WTC11 (cell line): ENCODE data around the gene PTPRJ. TPM values are rescaled to one million over a fixed set of nuclear protein-coding genes. Genes with fewer than 3 reads are reported as not detected.

Experiments
- ATAC-seq: fragments of 200-7000 bp; cut with Tn5 transposase; 2 replicates; pipeline ENCODE4 v1.10.0; 2021; ENCODE audit warnings: mild to moderate bottlenecking, moderate library complexity
- CTCF ChIA-PET: fragments of 300-600 bp; sonication (Branson Sonifier 250); formaldehyde crosslinking; loops from one replicate; lab custom pipeline; 2021; ENCODE audit warnings: antibody characterized with exemption; lab: Charles Lee
- POLR2A ChIA-PET: fragments of 350-600 bp; sonication (Branson Sonifier 250); formaldehyde crosslinking; loops from one replicate; lab custom pipeline; 2021; ENCODE audit warnings: antibody characterized with exemption; lab: Charles Lee
- DNase-seq: peaks from one replicate; pipeline ENCODE4 v3.0.0; 2021; ENCODE audit warnings: low spot score
- H3K27ac Mint-ChIP-seq: 2 replicates; pipeline ENCODE4 v1.8.0; 2021; ENCODE audit warnings: mixed read lengths
- H3K27me3 Mint-ChIP-seq: 2 replicates; pipeline ENCODE4 v1.8.0; 2021; ENCODE audit warnings: low read depth, mild to moderate bottlenecking, moderate library complexity, mixed read lengths
- H3K36me3 Mint-ChIP-seq: 2 replicates; pipeline ENCODE4 v1.8.0; 2021; ENCODE audit warnings: mixed read lengths
- H3K4me1 Mint-ChIP-seq: 2 replicates; pipeline ENCODE4 v1.8.0; 2022; ENCODE audit warnings: mixed read lengths
- H3K4me3 Mint-ChIP-seq: 2 replicates; pipeline ENCODE4 v1.8.0; 2021; ENCODE audit warnings: mild to moderate bottlenecking, moderate library complexity, mixed read lengths
- H3K9me3 Mint-ChIP-seq: 2 replicates; pipeline ENCODE4 v1.8.0; 2021; ENCODE audit warnings: mixed read lengths
- AFF4 ChIP-seq: sonication (generic); formaldehyde crosslinking; IDR thresholded peaks from 2 replicates; pipeline ENCODE4 v1.8.1; 2023; ENCODE audit warnings: mild to moderate bottlenecking, missing genetic modification reagents, borderline replicate concordance
- E2F5 ChIP-seq: sonication (generic); formaldehyde crosslinking; IDR thresholded peaks from 2 replicates; pipeline ENCODE4 v1.8.1; 2022; ENCODE audit warnings: mild to moderate bottlenecking, moderate library complexity, missing genetic modification reagents
- ELF4 ChIP-seq: sonication (generic); formaldehyde crosslinking; IDR thresholded peaks from 2 replicates; pipeline ENCODE4 v1.8.1; 2022; ENCODE audit warnings: low read depth, mild to moderate bottlenecking, moderate library complexity, missing genetic modification reagents
- FOXP1 ChIP-seq: sonication (generic); formaldehyde crosslinking; IDR thresholded peaks from 2 replicates; pipeline ENCODE4 v1.8.0; 2022; ENCODE audit warnings: missing genetic modification reagents, mild to moderate bottlenecking, moderate library complexity, borderline replicate concordance
- FOXP4 ChIP-seq: sonication (generic); formaldehyde crosslinking; IDR thresholded peaks from 2 replicates; pipeline ENCODE4 v1.8.0; 2022; ENCODE audit warnings: mild to moderate bottlenecking, missing genetic modification reagents
- GRHL2 ChIP-seq: fragments of 250-450 bp; sonication (Bioruptor Pico); IDR thresholded peaks from 2 replicates; pipeline ENCODE4 v1.8.0; 2022; ENCODE audit warnings: mild to moderate bottlenecking, moderate library complexity; ENCODE audit not compliant: insufficient replicate concordance, severe bottlenecking
- GTF2I ChIP-seq: fragments of 250-450 bp; sonication (Bioruptor Pico); conservative IDR thresholded peaks from 2 replicates; pipeline ENCODE4 v1.4.0; 2021; ENCODE audit warnings: mild to moderate bottlenecking
- HMGXB4 ChIP-seq: sonication (generic); formaldehyde crosslinking; IDR thresholded peaks from 2 replicates; pipeline ENCODE4 v1.8.1; 2023; ENCODE audit warnings: mild to moderate bottlenecking, moderate library complexity, missing genetic modification reagents
- MYBL2 ChIP-seq: sonication (generic); formaldehyde crosslinking; IDR thresholded peaks from 2 replicates; pipeline ENCODE4 v1.8.1; 2023; ENCODE audit warnings: mild to moderate bottlenecking, moderate library complexity, missing genetic modification reagents
- NFATC4 ChIP-seq: fragments of 250-450 bp; sonication (Bioruptor Pico); IDR thresholded peaks from 2 replicates; pipeline ENCODE4 v1.9.0; 2021; ENCODE audit warnings: mild to moderate bottlenecking
- PRDM15 ChIP-seq: sonication (generic); formaldehyde crosslinking; IDR thresholded peaks from 2 replicates; pipeline ENCODE4 v1.8.0; 2022; ENCODE audit warnings: missing genetic modification reagents
- RORB ChIP-seq: fragments of 250-450 bp; sonication (Bioruptor Pico); IDR thresholded peaks from 2 replicates; pipeline ENCODE4 v1.9.0; 2021; ENCODE audit warnings: mild to moderate bottlenecking
- TEAD1 ChIP-seq: sonication (generic); formaldehyde crosslinking; IDR thresholded peaks from 2 replicates; pipeline ENCODE4 v1.8.0; 2022; ENCODE audit warnings: mild to moderate bottlenecking, missing genetic modification reagents
- TP53 ChIP-seq: sonication (generic); formaldehyde crosslinking; IDR thresholded peaks from 2 replicates; pipeline ENCODE4 v1.8.1; 2023; ENCODE audit warnings: mild to moderate bottlenecking, missing genetic modification reagents
- USF1 ChIP-seq: sonication (generic); formaldehyde crosslinking; IDR thresholded peaks from 2 replicates; pipeline ENCODE4 v1.8.0; 2022; ENCODE audit warnings: mild to moderate bottlenecking, missing genetic modification reagents
- USF2 ChIP-seq: sonication (generic); formaldehyde crosslinking; IDR thresholded peaks from 2 replicates; pipeline ENCODE4 v1.8.1; 2023; ENCODE audit warnings: mild to moderate bottlenecking, missing genetic modification reagents, moderate library complexity
- ZNF263 ChIP-seq: sonication (generic); formaldehyde crosslinking; IDR thresholded peaks from 2 replicates; pipeline ENCODE4 v1.8.1; 2022; ENCODE audit warnings: low read depth, mild to moderate bottlenecking, moderate library complexity, missing genetic modification reagents
- ZNF317 ChIP-seq: sonication (generic); formaldehyde crosslinking; IDR thresholded peaks from 2 replicates; pipeline ENCODE4 v1.8.1; 2023; ENCODE audit warnings: low read depth, mild to moderate bottlenecking, moderate library complexity, missing genetic modification reagents, borderline replicate concordance
- ZNF396 ChIP-seq: fragments of 250-450 bp; sonication (Bioruptor Pico); IDR thresholded peaks from 2 replicates; pipeline ENCODE4 v1.8.0; 2021; ENCODE audit warnings: mild to moderate bottlenecking, moderate library complexity, borderline replicate concordance
- ZNF423 ChIP-seq: fragments of 250-450 bp; sonication (Bioruptor Pico); IDR thresholded peaks from 2 replicates; pipeline ENCODE4 v2.1.2; 2022; ENCODE audit warnings: mild to moderate bottlenecking, moderate library complexity
- ZNF671 ChIP-seq: fragments of 250-450 bp; sonication (Bioruptor Pico); IDR thresholded peaks from 2 replicates; pipeline ENCODE4 v1.8.0; 2021; ENCODE audit warnings: mild to moderate bottlenecking
- total RNA-seq: library from RNA; stranded (reverse); gene quantifications from 3 replicates; pipeline ENCODE4 v1.2.3, GENCODE V29; 2021

PTPRJ gene
- total RNA-seq, 1 experiment from 2014 or later = 19.5 TPM

- no peak for TF ChIP-seq AFF4 (CRISPR knock-in tag)
- no peak for TF ChIP-seq PRDM15 (CRISPR knock-in tag)
- no peak for TF ChIP-seq TP53 (CRISPR knock-in tag)
- no peak for TF ChIP-seq ZNF671
- TF ChIP-seq TEAD1 (CRISPR knock-in tag) = no peak
- TF ChIP-seq USF2 (CRISPR knock-in tag) = no peak
- TF ChIP-seq HMGXB4 (CRISPR knock-in tag) = no peak
Observed at GRCh38 chr11:48064306-48064705, 83.9 kb downstream of the PTPRJ start (continued).

- DNase-seq (no peak), ATAC-seq (peak; percentile 46)
- CTCF ChIA-PET = no interaction called here
- Mint-ChIP-seq H3K27me3 (no peaks in the 10 kb centered on the region), H3K36me3 (no peaks in the 10 kb centered on the region), H3K27ac (0 out of 2 replicates have a peak overlapping the region, but pooled peaks have one; percentile 19), H3K9me3 (no peaks in the 10 kb centered on the region), H3K4me1 (peaks cover 11% of the 10 kb centered on the region), H3K4me3 (no peak overlapping the region)
- POLR2A ChIA-PET = no interaction called here
- TF ChIP-seq ZNF263 (CRISPR knock-in tag) (no peak), USF1 (CRISPR knock-in tag) (no peak), ZNF396 (CRISPR knock-in tag) (no peak), MYBL2 (CRISPR knock-in tag) (no peak), ELF4 (CRISPR knock-in tag) (no peak), GTF2I (CRISPR knock-in tag) (no peak), ZNF317 (CRISPR knock-in tag) (no peak), FOXP1 (CRISPR knock-in tag) (no peak), E2F5 (CRISPR knock-in tag) (no peak), ZNF423 (no peak), ZNF671 (no peak), RORB (CRISPR knock-in tag) (no peak), GRHL2 (CRISPR knock-in tag) (no peak), NFATC4 (CRISPR knock-in tag) (no peak), FOXP4 (CRISPR knock-in tag) (no peak)
Observed at GRCh38 chr11:48066881-48067800, 86.8 kb downstream of the PTPRJ start.
